HepG2 (cell line): ENCODE results near the gene SPHK2. TPM values are rescaled to one million over a fixed set of nuclear protein-coding genes. Genes with fewer than 3 reads are reported as not detected.

ENCODE experiments used
- CEBPB ChIP-seq: IDR thresholded peaks from 2 replicates; pipeline ENCODE4 v1.6.1; 2011; ENCODE audit warnings: low read depth, low read length, improper control_type of control experiment, borderline replicate concordance
- HHEX ChIP-seq: IDR thresholded peaks from 2 replicates; pipeline ENCODE4 v1.6.1; 2016; ENCODE audit warnings: control low read depth
- HIVEP1 ChIP-seq: sonication (generic); formaldehyde crosslinking; IDR thresholded peaks from 2 replicates; pipeline ENCODE4 v1.4.0; 2020; ENCODE audit warnings: mild to moderate bottlenecking, missing genetic modification reagents
- JARID2 ChIP-seq: sonication (generic); formaldehyde crosslinking; IDR thresholded peaks from 2 replicates; pipeline ENCODE4 v1.8.1; 2023; ENCODE audit warnings: missing genetic modification reagents, inconsistent platforms; ENCODE audit not compliant: insufficient replicate concordance
- RARA ChIP-seq: IDR thresholded peaks from 2 replicates; pipeline ENCODE4 v1.6.1; 2016; ENCODE audit warnings: missing genetic modification reagents, missing compliant biosample characterization
- RBM39 ChIP-seq: fragments of 200-400 bp; formaldehyde crosslinking; IDR thresholded peaks from one replicate; pipeline ENCODE4 v1.6.1; 2018; ENCODE audit warnings: antibody characterized with exemption, mild to moderate bottlenecking, low read depth, low read length; ENCODE audit not compliant: poor library complexity, severe bottlenecking
- SALL2 ChIP-seq: sonication (generic); formaldehyde crosslinking; IDR thresholded peaks from 2 replicates; pipeline ENCODE4 v1.8.1; 2023; ENCODE audit warnings: mild to moderate bottlenecking, missing genetic modification reagents, inconsistent platforms
- SNAI1 ChIP-seq: sonication (generic); formaldehyde crosslinking; IDR thresholded peaks from 2 replicates; pipeline ENCODE4 v1.5.0; 2020; ENCODE audit warnings: mild to moderate bottlenecking, missing genetic modification reagents, borderline replicate concordance
- ZBED4 ChIP-seq: sonication (generic); formaldehyde crosslinking; IDR thresholded peaks from 2 replicates; pipeline ENCODE4 v1.4.0; 2020; ENCODE audit warnings: missing genetic modification reagents, borderline replicate concordance
- ZNF326 ChIP-seq: sonication (generic); formaldehyde crosslinking; IDR thresholded peaks from 2 replicates; pipeline ENCODE4 v1.4.0; 2020; ENCODE audit warnings: missing genetic modification reagents, borderline replicate concordance
- ZNF563 ChIP-seq: sonication (generic); formaldehyde crosslinking; IDR thresholded peaks from 2 replicates; pipeline ENCODE4 v1.8.0; 2022; ENCODE audit warnings: mild to moderate bottlenecking, moderate library complexity, missing genetic modification reagents
- ZNF616 ChIP-seq: sonication (generic); formaldehyde crosslinking; IDR thresholded peaks from 2 replicates; pipeline ENCODE4 v1.5.0; 2020; ENCODE audit warnings: low read depth, mild to moderate bottlenecking, missing genetic modification reagents
- ZNF878 ChIP-seq: sonication (generic); formaldehyde crosslinking; IDR thresholded peaks from 2 replicates; pipeline ENCODE4 v1.8.1; 2023; ENCODE audit warnings: mild to moderate bottlenecking, missing genetic modification reagents, moderate library complexity
- ZSCAN22 ChIP-seq: sonication (generic); formaldehyde crosslinking; IDR thresholded peaks from 2 replicates; pipeline ENCODE4 v1.4.0; 2020; ENCODE audit warnings: mild to moderate bottlenecking, missing genetic modification reagents
- polyA plus RNA-seq, 8 experiments: library from polyadenylated mRNA; depleted of rRNA in 3 of 8; stranded (reverse) in 7 of 8; unstranded in 1 of 8; fragments of >200 nt; fragmentation: Illumina TruSeq in 4 of 8; extraction: Trizol in 4 of 8; gene quantifications; 2 replicates each; pipeline versions ENCODE4 v1.2.1 to v1.2.3, GENCODE V29; 2011 to 2016; ENCODE audit warnings: low read depth in 4 of 8, missing spikeins in 1 of 8, mixed read lengths in 1 of 8; ENCODE audit not compliant: insufficient read depth in 1 of 8
- total RNA-seq, 5 experiments: library from RNA; depleted of rRNA; stranded (reverse); fragments of >200 nt; fragmentation: Illumina TruSeq; extraction: Trizol; gene quantifications; 2 replicates each; pipeline ENCODE4 v1.2.3, GENCODE V29; 2016; ENCODE audit warnings: low read depth in 1 of 5
- TF ChIP-seq, protein P1 (sequence below), 2 experiments: sonication (generic) in 1 of 2; formaldehyde crosslinking in 1 of 2; IDR thresholded peaks; 2 replicates each; pipeline versions ENCODE4 v1.4.0 to v1.6.1; 2016 to 2020; ENCODE audit warnings: borderline replicate concordance in 1 of 2, low read depth in 1 of 2, mild to moderate bottlenecking in 1 of 2, missing genetic modification reagents in 1 of 2
- TF ChIP-seq, protein P2 (sequence below): conservative IDR thresholded peaks from 2 replicates; pipeline ENCODE4 v1.6.1; 2018; ENCODE audit warnings: missing genetic modification reagents
- TF ChIP-seq, protein P3 (sequence below): sonication (generic); formaldehyde crosslinking; IDR thresholded peaks from 2 replicates; pipeline ENCODE4 v1.8.1; 2023; ENCODE audit warnings: mild to moderate bottlenecking, missing genetic modification reagents

Gene SPHK2
- total and polyA plus RNA-seq, 2 of the 13 experiments (the other 11 are each of a cell fraction or from before 2014, with no cell fraction given), result 2.9 to 14.4 TPM

GRCh38 chr19:48618916-48619691 is at the start of gene SPHK2, which contains the start of gene RPL18 (continued):
- TF ChIP-seq JARID2 (CRISPR knock-in tag) (no peak), ZNF878 (CRISPR knock-in tag) (peak; percentile 21; the same call in 1 of the 2 replicates), ZSCAN22 (CRISPR knock-in tag) (0 out of 2 replicates have a peak, but pooled peaks have one; percentile 25), ZNF563 (peak; percentile 84; the same call in 1 of the 2 replicates), ZBED4 (CRISPR knock-in tag) (peak; percentile 63; the same call in 1 of the 2 replicates), ZNF326 (no peak), HHEX (CRISPR knock-in tag) (no peak), SALL2 (peak; percentile 93; the same call in 1 of the 2 replicates), SNAI1 (peak; percentile 22; the same call in 1 of the 2 replicates), CEBPB (no peak), HIVEP1 (CRISPR knock-in tag) (no peak; the same call in 1 of the 2 replicates), RBM39 (peak; percentile 98), RARA (peak; percentile 58), ZNF616 (CRISPR knock-in tag) (no peak)
- TF ChIP-seq, protein P1, sequence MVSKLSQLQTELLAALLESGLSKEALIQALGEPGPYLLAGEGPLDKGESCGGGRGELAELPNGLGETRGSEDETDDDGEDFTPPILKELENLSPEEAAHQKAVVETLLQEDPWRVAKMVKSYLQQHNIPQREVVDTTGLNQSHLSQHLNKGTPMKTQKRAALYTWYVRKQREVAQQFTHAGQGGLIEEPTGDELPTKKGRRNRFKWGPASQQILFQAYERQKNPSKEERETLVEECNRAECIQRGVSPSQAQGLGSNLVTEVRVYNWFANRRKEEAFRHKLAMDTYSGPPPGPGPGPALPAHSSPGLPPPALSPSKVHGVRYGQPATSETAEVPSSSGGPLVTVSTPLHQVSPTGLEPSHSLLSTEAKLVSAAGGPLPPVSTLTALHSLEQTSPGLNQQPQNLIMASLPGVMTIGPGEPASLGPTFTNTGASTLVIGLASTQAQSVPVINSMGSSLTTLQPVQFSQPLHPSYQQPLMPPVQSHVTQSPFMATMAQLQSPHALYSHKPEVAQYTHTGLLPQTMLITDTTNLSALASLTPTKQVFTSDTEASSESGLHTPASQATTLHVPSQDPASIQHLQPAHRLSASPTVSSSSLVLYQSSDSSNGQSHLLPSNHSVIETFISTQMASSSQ (IDR thresholded peaks at IDR 0.05; ENCODE audit: low read depth), result no peak; the same call in 1 of the 2 replicates
- TF ChIP-seq, protein P1 (CRISPR knock-in tag; IDR thresholded peaks at IDR 0.05; ENCODE audit: borderline replicate concordance), result peak; percentile 81; the same call in 1 of the 2 replicates
- TF ChIP-seq, protein P2, sequence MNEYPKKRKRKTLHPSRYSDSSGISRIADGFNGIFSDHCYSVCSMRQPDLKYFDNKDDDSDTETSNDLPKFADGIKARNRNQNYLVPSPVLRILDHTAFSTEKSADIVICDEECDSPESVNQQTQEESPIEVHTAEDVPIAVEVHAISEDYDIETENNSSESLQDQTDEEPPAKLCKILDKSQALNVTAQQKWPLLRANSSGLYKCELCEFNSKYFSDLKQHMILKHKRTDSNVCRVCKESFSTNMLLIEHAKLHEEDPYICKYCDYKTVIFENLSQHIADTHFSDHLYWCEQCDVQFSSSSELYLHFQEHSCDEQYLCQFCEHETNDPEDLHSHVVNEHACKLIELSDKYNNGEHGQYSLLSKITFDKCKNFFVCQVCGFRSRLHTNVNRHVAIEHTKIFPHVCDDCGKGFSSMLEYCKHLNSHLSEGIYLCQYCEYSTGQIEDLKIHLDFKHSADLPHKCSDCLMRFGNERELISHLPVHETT (CRISPR knock-in tag), result peak; percentile 98
- TF ChIP-seq, protein P3, sequence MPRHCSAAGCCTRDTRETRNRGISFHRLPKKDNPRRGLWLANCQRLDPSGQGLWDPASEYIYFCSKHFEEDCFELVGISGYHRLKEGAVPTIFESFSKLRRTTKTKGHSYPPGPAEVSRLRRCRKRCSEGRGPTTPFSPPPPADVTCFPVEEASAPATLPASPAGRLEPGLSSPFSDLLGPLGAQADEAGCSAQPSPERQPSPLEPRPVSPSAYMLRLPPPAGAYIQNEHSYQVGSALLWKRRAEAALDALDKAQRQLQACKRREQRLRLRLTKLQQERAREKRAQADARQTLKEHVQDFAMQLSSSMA (CRISPR knock-in tag), result 0 out of 2 replicates have a peak, but pooled peaks have one; percentile 42
